ENCODE measurements around the gene GLCCI1. TPM values are rescaled to one million over a fixed set of nuclear protein-coding genes. Genes with fewer than 3 reads are reported as not detected.

The GLCCI1 gene
- total RNA-seq, 1 donor from 2014 or later: 27.9 TPM

DNA sequence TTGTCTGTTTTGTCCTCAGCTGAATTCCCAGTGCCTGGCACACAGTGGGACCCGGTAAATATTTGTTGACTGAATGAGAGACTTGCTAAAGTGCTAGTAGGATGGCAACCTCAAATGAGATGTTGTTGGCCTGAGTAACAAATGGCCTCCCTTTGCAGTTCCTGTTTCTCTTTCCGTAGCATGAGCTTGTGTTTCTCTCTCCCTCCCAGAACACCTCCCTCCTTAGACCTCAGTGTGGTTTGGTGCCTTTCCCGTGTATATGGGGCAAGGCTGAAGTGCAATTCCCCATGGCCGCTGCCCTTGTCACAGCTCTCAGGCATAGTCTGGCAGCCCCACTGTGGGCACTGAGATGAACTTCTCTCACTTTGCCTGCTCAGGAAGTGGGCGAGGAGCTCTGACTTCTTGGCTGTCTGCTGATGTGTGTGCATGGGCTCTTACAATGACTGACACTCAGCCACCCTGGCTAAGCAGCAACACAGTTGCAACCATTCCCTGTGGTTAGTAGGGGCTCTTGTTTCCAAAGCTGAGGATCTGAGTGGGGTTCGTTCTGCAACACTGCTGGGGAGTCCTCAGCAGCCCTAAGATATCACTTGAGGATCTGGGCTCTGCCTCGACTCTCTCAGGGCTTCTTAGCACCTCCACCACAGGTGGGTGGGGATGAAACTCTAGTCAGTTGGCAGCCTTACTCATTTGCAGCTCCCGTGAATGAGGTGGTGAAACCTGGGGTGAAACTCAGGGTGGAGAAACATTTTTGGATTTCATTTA is 157.3 kb downstream of the GLCCI1 start:
- peaks cover 13% of the 10 kb centered on the region for H3K36me3 Mint-ChIP-seq (ENCODE audit: low read depth)

DNA sequence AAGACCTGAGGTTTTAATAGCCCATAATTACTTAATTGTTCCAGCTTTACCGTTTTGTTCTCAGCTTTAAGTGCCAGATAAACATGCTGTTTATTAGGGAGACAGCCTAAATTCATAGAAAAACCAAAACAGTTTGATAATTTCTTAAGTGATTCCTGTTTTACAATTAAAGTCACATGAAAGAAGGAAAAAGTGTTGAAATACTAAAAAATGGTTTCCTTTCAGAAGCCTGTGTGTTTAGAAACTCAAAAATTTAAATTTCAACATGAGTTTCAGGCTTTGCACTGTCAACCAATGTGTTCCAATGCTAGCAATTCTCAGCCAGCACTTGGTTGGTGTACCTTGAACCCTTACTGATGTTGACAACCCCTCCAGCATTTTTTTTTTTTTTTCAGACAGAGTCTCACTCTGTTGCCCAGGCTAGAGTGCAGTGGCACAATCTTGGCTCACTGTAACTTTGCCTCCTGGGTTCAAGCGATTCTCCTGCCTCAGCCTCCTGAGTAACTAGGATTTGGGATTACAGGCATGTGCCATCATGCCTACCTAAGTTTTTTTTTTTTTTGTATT is 158.1 kb downstream of the GLCCI1 start:
- Mint-ChIP-seq H3K27me3 (ENCODE audit: low read depth) (no peaks in the 10 kb centered on the region), H3K9me3 (no peaks in the 10 kb centered on the region), H3K4me1 (ENCODE audit: low read depth) (peaks cover 76% of the 10 kb centered on the region), H3K4me3 (ENCODE audit: low read depth) (peak overlapping the region; percentile 14), H3K27ac (peak overlapping the region; percentile 98), H3K36me3 (ENCODE audit: low read depth) (peaks cover 13% of the 10 kb centered on the region)
- no peak for DNase-seq (ENCODE audit: low spot score)
- intact Hi-C loops (cut with micrococcal nuclease): loop anchor here (1.0 to 5.0 kb wide), 10 partner anchors 8 to 944 kb away; partner anchors contain the start of genes C1GALT1, GLCCI1 and UMAD1

More for the DNA sequence above, 157.3 kb downstream of the GLCCI1 start:
- no peaks in the 10 kb centered on the region for H3K9me3 Mint-ChIP-seq
- H3K27me3 Mint-ChIP-seq (ENCODE audit: low read depth): no peaks in the 10 kb centered on the region
- H3K4me3 Mint-ChIP-seq (ENCODE audit: low read depth): peak overlapping the region; percentile 64
- H3K4me1 Mint-ChIP-seq (ENCODE audit: low read depth): peaks cover 76% of the 10 kb centered on the region
- intact Hi-C loops (cut with micrococcal nuclease): loop anchor here (1.0 to 5.0 kb wide), 11 partner anchors 8 to 944 kb away; partner anchors contain the start of genes C1GALT1, GLCCI1 and UMAD1
- DNase-seq (ENCODE audit: low spot score): peak; percentile 72
- H3K27ac Mint-ChIP-seq: peak overlapping the region; percentile 98

DNA sequence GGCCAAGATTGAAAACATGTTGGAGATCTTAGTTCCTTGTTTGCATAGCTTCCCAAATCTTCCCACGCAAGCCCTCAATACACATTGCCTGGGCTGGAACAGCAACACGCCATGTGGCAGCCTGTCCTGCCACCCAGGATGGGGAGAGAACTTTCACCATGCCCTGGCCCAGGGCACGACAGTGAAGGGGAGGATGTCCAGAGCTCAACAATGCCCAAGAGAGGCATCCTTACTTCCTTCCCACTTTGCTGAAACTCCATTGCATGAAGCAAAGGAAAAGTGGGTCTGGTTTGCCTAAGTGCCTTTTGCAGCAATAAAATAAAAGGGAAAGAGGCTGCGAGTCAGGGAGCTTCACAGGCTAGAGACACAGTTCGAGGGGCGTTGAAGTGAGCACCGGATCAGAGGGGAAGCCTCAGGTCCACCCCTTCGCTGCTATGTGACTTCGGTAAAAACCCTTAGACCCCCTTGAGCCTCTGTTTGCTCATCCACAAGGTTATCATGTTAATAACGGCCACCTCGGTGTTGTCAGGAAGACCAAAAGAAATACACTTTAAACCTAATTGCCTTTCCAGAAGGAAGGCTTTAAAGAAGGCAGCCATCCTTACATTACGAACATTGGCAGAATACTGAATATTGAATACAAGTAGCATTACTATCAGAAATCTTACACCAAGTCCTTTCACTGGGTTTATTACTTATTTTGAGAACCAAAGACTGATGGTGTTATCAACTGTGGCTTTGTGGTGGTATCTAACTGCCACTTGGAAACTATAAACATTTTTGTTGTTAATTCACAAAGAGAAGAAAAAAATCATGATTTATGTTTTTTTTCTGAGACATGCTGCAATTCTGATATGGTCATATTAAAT is 160.1 kb downstream of the GLCCI1 start:
- Mint-ChIP-seq H3K4me3 (ENCODE audit: low read depth) (no peak overlapping the region), H3K36me3 (ENCODE audit: low read depth) (peaks cover 13% of the 10 kb centered on the region), H3K27me3 (ENCODE audit: low read depth) (no peaks in the 10 kb centered on the region), H3K4me1 (ENCODE audit: low read depth) (peaks cover 86% of the 10 kb centered on the region), H3K27ac (peak overlapping the region; percentile 73), H3K9me3 (no peaks in the 10 kb centered on the region)
- no peak for DNase-seq (ENCODE audit: low spot score)
- intact Hi-C loops (cut with micrococcal nuclease): loop anchor here (1.0 to 5.0 kb wide), 5 partner anchors 14 to 946 kb away; partner anchors contain the start of gene C1GALT1

DNA sequence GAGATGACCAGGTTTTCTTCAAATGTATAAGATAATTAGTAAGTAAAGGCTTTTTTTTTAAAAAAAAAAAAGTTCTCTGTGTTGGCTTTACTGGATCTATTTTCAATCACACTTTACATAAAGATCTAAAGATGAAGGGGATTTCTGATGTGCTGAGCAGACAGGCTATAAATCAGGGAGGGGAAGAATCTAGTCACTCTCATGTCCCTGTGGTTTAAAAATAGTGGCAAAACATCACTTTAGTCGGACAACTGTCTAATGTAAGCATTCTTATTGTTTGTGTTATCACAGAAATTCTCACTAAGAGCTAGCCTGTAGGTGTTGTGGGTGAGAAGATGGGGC is 160.7 kb downstream of the GLCCI1 start:
- Mint-ChIP-seq H3K4me1 (ENCODE audit: low read depth) (peaks cover 91% of the 10 kb centered on the region), H3K9me3 (no peaks in the 10 kb centered on the region), H3K36me3 (ENCODE audit: low read depth) (peaks cover 13% of the 10 kb centered on the region), H3K27me3 (ENCODE audit: low read depth) (no peaks in the 10 kb centered on the region), H3K4me3 (ENCODE audit: low read depth) (no peak overlapping the region), H3K27ac (peak overlapping the region; percentile 73)
- intact Hi-C loops (cut with micrococcal nuclease): loop anchor here (1.0 to 5.0 kb wide), 5 partner anchors 14 to 947 kb away; partner anchors contain the start of gene C1GALT1
- no peak for DNase-seq (ENCODE audit: low spot score)

DNA sequence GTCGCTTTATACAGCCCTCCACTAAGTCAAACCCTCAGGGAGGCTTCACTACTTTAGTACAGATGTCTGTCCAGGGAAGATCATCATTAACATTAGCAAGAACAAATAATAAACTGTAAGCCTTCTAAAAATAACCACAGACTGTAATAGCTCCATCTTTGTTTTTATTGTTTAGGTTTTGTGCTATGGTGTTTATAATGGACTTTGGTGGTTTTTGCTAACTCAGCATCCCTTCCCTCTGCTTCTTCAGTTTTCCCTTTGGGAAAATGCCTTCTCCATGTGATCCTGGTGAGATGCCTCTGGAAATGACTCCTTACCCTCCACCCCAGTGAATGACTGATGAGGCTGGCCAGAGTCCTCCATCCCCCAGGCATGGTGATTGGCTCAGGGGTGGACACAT is 162.1 kb downstream of the GLCCI1 start:
- H3K4me3 Mint-ChIP-seq (ENCODE audit: low read depth): no peak overlapping the region
- DNase-seq (ENCODE audit: low spot score): no peak
- H3K9me3 Mint-ChIP-seq: no peaks in the 10 kb centered on the region
- H3K36me3 Mint-ChIP-seq (ENCODE audit: low read depth): peaks cover 6% of the 10 kb centered on the region
- H3K27ac Mint-ChIP-seq: no peak overlapping the region
- H3K4me1 Mint-ChIP-seq (ENCODE audit: low read depth): peaks cover 88% of the 10 kb centered on the region
- intact Hi-C loops (cut with micrococcal nuclease): loop anchor here (5.0 kb wide), 2 partner anchors 458 to 873 kb away; no protein-coding TSS in a partner anchor
- no peaks in the 10 kb centered on the region for H3K27me3 Mint-ChIP-seq (ENCODE audit: low read depth)

DNA sequence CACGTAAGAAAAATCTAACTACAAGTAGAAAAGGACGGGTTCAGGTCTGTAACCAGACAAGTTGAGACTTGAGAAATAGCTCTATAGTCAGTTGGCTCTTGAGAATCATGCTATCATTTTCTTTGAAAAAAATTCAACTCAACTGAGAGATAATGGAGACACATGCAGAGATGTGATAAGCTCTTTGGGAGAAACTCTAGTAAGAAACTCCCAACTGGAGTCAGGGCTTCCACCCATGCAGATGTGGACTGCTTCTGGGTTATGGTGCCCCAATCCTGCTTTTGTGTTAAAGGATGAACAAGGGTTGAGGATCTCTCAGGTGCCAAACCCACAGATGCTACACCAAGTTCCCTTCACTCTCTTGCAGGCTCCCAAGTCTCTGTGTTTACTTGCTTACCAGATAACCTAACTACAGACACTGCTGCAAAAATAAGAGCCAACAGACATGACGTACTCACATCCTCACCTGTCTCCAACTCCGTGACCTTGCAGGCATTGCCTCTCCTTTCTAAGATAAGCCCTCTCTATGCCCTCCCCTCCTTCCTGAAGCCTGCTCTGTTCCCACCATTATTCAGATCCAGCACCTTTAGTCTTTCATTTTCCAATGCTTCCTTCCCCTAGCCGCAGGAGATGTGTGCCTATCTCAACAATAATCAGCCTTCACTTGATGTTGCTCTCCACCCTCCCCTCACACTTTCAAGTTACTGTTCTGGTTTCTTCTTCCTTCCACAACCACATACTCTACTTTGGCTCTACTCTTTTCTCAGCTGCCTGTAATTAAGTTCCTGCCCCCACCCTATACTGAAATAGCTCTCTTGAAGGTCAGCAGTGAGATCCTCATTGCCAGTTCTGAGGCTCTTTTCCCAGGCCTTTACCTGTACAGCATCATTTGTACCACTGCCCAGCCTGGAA is 163.4 kb downstream of the GLCCI1 start:
- peak overlapping the region; percentile 68 for H3K27ac Mint-ChIP-seq
- intact Hi-C loops (cut with micrococcal nuclease): loop anchor here (5.0 kb wide), 2 partner anchors 460 to 875 kb away; no protein-coding TSS in a partner anchor
- peak; percentile 39 for DNase-seq (ENCODE audit: low spot score)
- H3K4me1 Mint-ChIP-seq (ENCODE audit: low read depth): peaks cover 80% of the 10 kb centered on the region
- H3K36me3 Mint-ChIP-seq (ENCODE audit: low read depth): peaks cover 6% of the 10 kb centered on the region
- no peaks in the 10 kb centered on the region for H3K9me3 Mint-ChIP-seq
- H3K4me3 Mint-ChIP-seq (ENCODE audit: low read depth): peak overlapping the region; percentile 26
- no peaks in the 10 kb centered on the region for H3K27me3 Mint-ChIP-seq (ENCODE audit: low read depth)

DNA sequence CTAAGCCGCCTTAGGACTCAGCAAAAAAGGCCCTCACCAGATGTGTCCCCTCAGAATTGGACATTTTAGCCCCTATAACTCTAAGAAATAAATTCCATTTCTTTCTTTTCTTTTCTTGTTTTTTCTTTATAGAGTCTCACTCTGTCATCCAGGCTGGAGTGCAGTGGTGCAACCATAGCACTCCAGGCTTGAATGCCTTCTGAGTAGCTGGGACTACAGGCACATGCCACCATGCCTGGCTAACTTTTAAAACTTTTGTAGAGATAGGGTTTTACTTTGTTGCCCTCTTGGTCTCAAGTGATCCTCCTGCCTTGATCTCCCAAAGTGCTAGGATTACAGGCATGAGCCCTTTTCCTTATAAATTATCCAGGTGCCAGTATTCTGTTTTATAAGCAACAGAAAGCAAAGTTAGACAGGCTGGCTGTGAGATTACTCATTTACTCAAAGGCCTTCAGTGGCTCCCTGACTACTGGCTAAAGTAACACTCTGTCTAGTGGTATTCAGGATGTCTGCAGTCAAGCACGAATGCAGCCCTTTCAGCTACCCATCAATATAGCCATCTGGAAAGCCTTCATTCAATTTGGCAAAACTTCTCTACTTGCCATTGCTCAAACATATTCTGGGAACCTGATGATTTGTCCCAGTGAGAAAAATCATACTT is 164.7 kb downstream of the GLCCI1 start:
- H3K27ac Mint-ChIP-seq: peak overlapping the region; percentile 87
- intact Hi-C loops (cut with micrococcal nuclease): loop anchor here (5.0 kb wide), 2 partner anchors 461 to 876 kb away; no protein-coding TSS in a partner anchor
- H3K4me3 Mint-ChIP-seq (ENCODE audit: low read depth): peak overlapping the region; percentile 22

DNA sequence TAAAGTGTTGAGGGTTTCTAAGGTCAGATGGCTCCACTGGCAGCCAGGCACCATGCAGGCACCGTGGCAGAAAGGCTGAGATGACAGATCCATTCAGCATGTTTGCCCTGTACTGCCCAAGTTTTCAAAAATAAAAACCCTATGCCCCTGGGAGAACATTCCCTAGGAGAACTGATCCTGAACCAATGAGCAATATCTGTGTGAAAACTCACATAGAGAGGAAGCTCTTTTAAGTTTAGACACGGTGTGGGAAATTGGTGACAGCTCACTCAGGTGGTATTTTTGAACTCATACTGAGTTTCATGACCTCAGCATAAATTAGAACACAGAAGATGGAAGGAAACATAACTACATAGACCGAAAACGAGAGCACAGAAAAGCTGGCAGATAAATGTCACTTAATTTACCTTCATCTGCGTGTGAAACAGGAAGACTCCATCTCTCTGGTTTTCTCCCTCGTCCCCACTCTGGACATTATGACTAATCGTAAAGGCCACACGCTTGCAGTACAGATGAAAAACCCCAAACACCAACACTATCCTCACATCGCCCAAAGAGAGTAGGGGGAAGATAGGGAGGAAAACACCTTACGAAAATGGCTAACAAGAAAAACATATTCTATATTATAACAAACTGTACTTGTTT is 165.6 kb downstream of the GLCCI1 start:
- peak overlapping the region; percentile 1 for H3K4me3 Mint-ChIP-seq (ENCODE audit: low read depth)
- no peaks in the 10 kb centered on the region for H3K36me3 Mint-ChIP-seq (ENCODE audit: low read depth)
- no peaks in the 10 kb centered on the region for H3K27me3 Mint-ChIP-seq (ENCODE audit: low read depth)
- DNase-seq (ENCODE audit: low spot score): peak; percentile 30
- intact Hi-C loops (cut with micrococcal nuclease): loop anchor here (1.0 to 5.0 kb wide), 9 partner anchors 8 to 877 kb away; partner anchors contain the start of genes GLCCI1 and UMAD1
- H3K9me3 Mint-ChIP-seq: no peaks in the 10 kb centered on the region
- H3K4me1 Mint-ChIP-seq (ENCODE audit: low read depth): peaks cover 61% of the 10 kb centered on the region
- H3K27ac Mint-ChIP-seq: peak overlapping the region; percentile 87

More for the DNA sequence above, 164.7 kb downstream of the GLCCI1 start:
- no peak for DNase-seq (ENCODE audit: low spot score)
- H3K4me1 Mint-ChIP-seq (ENCODE audit: low read depth): peaks cover 70% of the 10 kb centered on the region
- no peaks in the 10 kb centered on the region for H3K27me3 Mint-ChIP-seq (ENCODE audit: low read depth)
- no peaks in the 10 kb centered on the region for H3K9me3 Mint-ChIP-seq
- H3K36me3 Mint-ChIP-seq (ENCODE audit: low read depth): no peaks in the 10 kb centered on the region

DNA sequence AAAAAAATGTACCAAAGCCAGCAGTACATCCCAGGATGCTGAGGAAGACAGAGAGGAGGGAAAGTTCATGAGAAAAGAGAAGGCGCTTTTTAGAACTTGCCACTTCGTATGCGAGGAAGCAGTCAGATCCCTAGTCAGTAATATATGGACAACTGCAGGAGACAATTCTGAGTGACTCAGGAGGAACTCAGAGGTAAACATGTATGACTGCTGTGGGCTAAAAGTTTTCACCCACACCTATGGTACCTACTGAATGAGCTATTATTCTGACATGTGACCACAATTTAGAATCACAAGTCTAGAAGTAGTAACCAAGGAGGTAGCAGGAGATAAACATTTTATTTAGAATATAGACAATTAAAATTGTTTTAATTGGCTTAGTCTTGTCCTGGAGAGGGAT is 166.8 kb downstream of the GLCCI1 start:
- H3K27ac Mint-ChIP-seq: peak overlapping the region; percentile 28
- no peak for DNase-seq (ENCODE audit: low spot score)
- no peaks in the 10 kb centered on the region for H3K36me3 Mint-ChIP-seq (ENCODE audit: low read depth)
- intact Hi-C loops (cut with micrococcal nuclease): loop anchor here (2.0 kb wide), 2 partner anchors 363 to 495 kb away; partner anchors contain the start of gene UMAD1
- H3K4me3 Mint-ChIP-seq (ENCODE audit: low read depth): no peak overlapping the region
- peaks cover 52% of the 10 kb centered on the region for H3K4me1 Mint-ChIP-seq (ENCODE audit: low read depth)
- H3K9me3 Mint-ChIP-seq: no peaks in the 10 kb centered on the region
- no peaks in the 10 kb centered on the region for H3K27me3 Mint-ChIP-seq (ENCODE audit: low read depth)

DNA sequence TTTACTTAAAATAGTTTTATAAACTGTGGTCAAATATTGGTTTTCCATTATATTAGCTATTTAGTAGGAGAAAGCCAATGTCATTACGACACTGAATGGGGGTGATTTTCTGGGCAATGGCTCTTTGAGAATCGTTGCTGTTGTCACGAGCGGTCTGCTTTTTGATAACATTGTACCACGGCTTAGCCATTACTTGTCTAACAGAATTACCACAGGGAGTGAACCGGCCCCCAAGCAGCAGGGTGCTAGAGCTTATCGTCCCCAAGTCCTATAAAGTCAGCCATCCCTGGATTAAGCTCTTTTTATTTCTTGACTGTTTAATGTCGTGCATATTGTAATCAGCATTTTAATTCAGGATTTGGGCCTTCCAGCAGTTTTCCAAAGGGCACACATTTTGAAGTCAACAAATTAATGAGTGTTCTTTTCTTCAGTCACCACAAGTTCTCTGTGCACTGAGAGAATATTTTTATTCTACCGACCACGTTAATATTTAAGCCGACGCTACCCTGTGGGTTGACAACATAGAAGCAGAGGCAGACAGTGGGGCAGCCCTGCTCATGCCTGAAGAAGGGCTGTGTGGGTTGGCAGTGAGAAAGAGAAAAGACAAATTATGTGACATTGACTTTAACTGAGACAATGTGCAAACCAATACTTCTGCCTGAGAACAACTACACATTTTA is 167.6 kb downstream of the GLCCI1 start:
- no peak overlapping the region for H3K27ac Mint-ChIP-seq
- H3K36me3 Mint-ChIP-seq (ENCODE audit: low read depth): no peaks in the 10 kb centered on the region
- H3K4me3 Mint-ChIP-seq (ENCODE audit: low read depth): no peak overlapping the region
- H3K4me1 Mint-ChIP-seq (ENCODE audit: low read depth): peaks cover 44% of the 10 kb centered on the region
- H3K27me3 Mint-ChIP-seq (ENCODE audit: low read depth): no peaks in the 10 kb centered on the region
- intact Hi-C loops (cut with micrococcal nuclease): no loop called here
- no peaks in the 10 kb centered on the region for H3K9me3 Mint-ChIP-seq
- no peak for DNase-seq (ENCODE audit: low spot score)

All from activated T-helper 2 cell treated with anti-CD3 and anti-CD28 coated beads, Interferon-gamma antibody, Interleukin-2, Interleukin-4, amounts not matched to agents 10 μg/mL and 5 μg/mL and 100 μg/mL, durations not matched to agents 14 hours and 24 hours and 36 hours (primary cell).